Activated naive CD8-positive, alpha-beta T cell (primary cell): Measurements from ENCODE around the gene TRNAU1AP.

Experiments
- H3K27ac Mint-ChIP-seq: one replicate; pipeline ENCODE4 v1.8.0; 2021; ENCODE audit warnings: mixed read lengths
- H3K27me3 Mint-ChIP-seq: one replicate; pipeline ENCODE4 v1.8.0; 2021; ENCODE audit warnings: mixed read lengths
- H3K36me3 Mint-ChIP-seq: one replicate; pipeline ENCODE4 v1.8.0; 2021; ENCODE audit warnings: mixed read lengths
- H3K4me1 Mint-ChIP-seq: one replicate; pipeline ENCODE4 v1.8.0; 2021; ENCODE audit warnings: low read depth, mixed read lengths
- H3K4me3 Mint-ChIP-seq: one replicate; pipeline ENCODE4 v1.8.0; 2021; ENCODE audit warnings: mild to moderate bottlenecking, mixed read lengths
- H3K9me3 Mint-ChIP-seq: one replicate; pipeline ENCODE4 v1.8.0; 2021; ENCODE audit warnings: low read depth, mixed read lengths

Gene TRNAU1AP

DNA sequence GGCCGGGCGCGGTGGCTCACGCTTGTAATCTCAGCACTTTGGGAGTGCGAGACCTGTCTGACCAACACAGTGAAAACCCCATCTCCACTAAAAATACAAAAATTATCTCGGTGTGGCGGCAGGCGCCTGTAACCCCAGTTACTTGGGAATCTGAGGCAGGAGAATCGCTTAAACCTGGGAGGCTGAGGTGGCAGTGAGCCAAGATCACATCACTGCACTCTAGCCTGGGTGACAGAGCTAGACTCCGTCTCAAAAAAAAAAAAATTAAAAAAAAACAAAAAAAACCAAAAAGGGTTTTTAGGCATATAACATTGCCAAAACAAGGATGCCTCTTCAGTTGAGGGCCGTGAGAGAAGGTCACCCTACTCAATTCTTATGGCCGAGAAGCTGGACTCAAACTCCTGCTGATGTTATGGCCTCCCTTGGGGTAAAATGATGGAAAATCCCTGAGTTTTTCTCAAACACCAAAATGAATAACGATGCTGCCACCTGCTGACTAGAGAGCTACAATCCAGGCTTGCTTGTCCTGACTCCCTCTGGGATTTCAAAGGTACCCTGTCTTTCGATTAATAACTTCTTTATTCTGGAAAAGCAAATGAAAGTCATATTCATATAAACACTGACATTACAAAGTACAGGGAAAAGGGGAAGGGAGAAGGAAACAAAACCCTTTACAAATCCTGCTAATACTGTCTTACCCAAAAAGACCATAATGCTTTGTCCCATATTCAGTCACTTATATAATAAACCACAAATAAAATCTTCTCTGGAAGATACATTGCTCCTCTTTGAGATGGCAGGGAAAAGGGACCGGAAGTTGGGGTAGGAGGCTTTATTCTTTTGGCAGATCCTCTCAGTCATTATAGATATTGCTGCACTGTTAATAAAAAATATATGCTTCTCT, 49.9 kb downstream of the TRNAU1AP start:
- peaks cover 5% of the 10 kb centered on the region for H3K36me3 Mint-ChIP-seq
- no peak overlapping the region for H3K4me3 Mint-ChIP-seq
- H3K4me1 Mint-ChIP-seq: peaks cover 2% of the 10 kb centered on the region
- H3K9me3 Mint-ChIP-seq: no peaks in the 10 kb centered on the region
- H3K27me3 Mint-ChIP-seq: no peaks in the 10 kb centered on the region
- no peak overlapping the region for H3K27ac Mint-ChIP-seq

DNA sequence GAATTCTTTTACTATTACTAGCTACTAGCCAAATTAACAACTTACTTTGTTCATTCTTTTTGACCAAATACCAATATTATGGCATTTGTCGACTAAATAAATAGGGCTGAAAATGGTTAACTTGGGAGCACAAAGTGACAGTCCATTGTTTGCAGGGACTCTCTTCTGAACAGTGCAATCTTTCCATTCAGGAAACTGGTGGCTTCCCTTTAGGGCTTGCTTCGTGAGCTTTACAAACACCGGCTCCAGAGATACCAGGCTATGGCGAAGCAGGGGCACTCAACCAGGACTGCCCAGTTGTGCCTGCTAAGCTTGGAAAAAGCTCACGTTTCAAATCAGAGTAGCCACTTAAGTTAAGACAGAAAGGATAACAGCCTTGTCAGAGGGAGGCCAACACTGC, 51.5 kb downstream of the TRNAU1AP start:
- peaks cover 5% of the 10 kb centered on the region for H3K36me3 Mint-ChIP-seq
- H3K4me3 Mint-ChIP-seq: no peak overlapping the region
- no peaks in the 10 kb centered on the region for H3K27me3 Mint-ChIP-seq
- no peak overlapping the region for H3K27ac Mint-ChIP-seq
- H3K4me1 Mint-ChIP-seq: peaks cover 2% of the 10 kb centered on the region
- no peaks in the 10 kb centered on the region for H3K9me3 Mint-ChIP-seq

DNA sequence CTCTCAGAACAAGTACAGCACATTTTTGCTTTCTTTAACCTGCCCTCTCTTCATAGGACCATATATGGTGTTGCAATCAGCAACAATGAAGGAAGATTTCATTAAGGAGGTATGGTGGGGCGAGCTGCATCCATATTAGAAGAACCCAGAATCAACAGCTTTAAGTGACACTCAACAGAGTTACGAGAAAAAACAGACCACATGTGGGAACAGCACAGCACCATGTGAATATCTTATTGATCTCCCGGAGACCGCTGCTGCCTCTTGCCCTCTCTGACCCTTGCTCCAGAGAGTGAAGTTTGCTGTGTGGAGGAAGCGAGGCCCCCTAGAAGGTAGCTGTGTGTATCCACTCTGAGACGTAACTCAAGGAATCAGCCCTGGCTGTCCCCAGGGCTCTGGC, 52.1 kb downstream of the TRNAU1AP start:
- peaks cover 2% of the 10 kb centered on the region for H3K4me1 Mint-ChIP-seq
- no peaks in the 10 kb centered on the region for H3K9me3 Mint-ChIP-seq
- H3K27ac Mint-ChIP-seq: no peak overlapping the region
- no peak overlapping the region for H3K4me3 Mint-ChIP-seq
- peaks cover 5% of the 10 kb centered on the region for H3K36me3 Mint-ChIP-seq
- H3K27me3 Mint-ChIP-seq: no peaks in the 10 kb centered on the region

GRCh38 chr1:28606771-28607170, 53.9 kb downstream of the TRNAU1AP start:
- peaks cover 4% of the 10 kb centered on the region for H3K36me3 Mint-ChIP-seq
- H3K27me3 Mint-ChIP-seq: no peaks in the 10 kb centered on the region
- no peaks in the 10 kb centered on the region for H3K9me3 Mint-ChIP-seq
- H3K4me3 Mint-ChIP-seq: no peak overlapping the region
- no peak overlapping the region for H3K27ac Mint-ChIP-seq
- H3K4me1 Mint-ChIP-seq: no peaks in the 10 kb centered on the region

- H3K9me3 Mint-ChIP-seq: no peaks in the 10 kb centered on the region
- no peaks in the 10 kb centered on the region for H3K4me1 Mint-ChIP-seq
- no peaks in the 10 kb centered on the region for H3K27me3 Mint-ChIP-seq
- no peak overlapping the region for H3K4me3 Mint-ChIP-seq
- H3K27ac Mint-ChIP-seq: no peak overlapping the region
- peaks cover 15% of the 10 kb centered on the region for H3K36me3 Mint-ChIP-seq
Measured at GRCh38 chr1:28613175-28613574, 60.3 kb downstream of the TRNAU1AP start.
